Measurements from ENCODE around the gene QSOX1. TPM values are rescaled to one million over a fixed set of nuclear protein-coding genes. Genes with fewer than 3 reads are reported as not detected.
A peak's percentile ranks its signal among the peaks of the same experiment; 100 is the strongest.

The QSOX1 gene
- polyA plus RNA-seq, 3 donors from 2014 or later = 14.7 to 18.7 (median 15.8) TPM

DNA sequence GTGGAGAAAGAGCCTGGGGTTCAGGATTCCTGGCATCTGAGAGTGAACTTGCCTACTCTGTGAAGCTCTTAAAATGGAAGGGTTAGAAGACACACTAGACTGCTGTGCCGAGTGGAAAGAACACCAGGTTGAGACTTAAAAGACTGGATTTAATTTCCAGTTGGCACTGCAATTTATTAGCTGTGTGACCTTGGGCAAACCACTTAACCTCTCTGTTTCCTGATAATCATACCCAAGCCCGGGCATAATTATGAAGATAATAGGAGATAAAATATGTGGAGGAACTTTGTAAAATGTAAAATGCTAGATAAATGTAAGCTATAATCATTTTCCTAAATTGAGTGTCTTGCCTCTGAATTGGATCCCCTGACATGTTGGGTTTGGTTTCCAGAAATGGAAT lies 70.7 kb downstream of the QSOX1 start:
- H3K27me3 Mint-ChIP-seq (ENCODE audit: low read depth in 3 of 3) = peaks cover 10 to 35% (median 12%) of the 10 kb centered on the region in 3 donors
- peaks cover 0 to 2% (median 0%) of the 10 kb centered on the region in 6 donors for H3K9me3 Mint-ChIP-seq
- H3K27ac Mint-ChIP-seq = no peak overlapping the region
- H3K36me3 Mint-ChIP-seq = no peaks in the 10 kb centered on the region
- H3K4me3 Mint-ChIP-seq = no peak overlapping the region
- H3K4me1 Mint-ChIP-seq = peaks cover 10 to 11% of the 10 kb centered on the region in 2 donors
- DNase-seq = no peak

- H3K36me3 Mint-ChIP-seq = no peaks in the 10 kb centered on the region
- peaks cover 20% of the 10 kb centered on the region in 2 donors for H3K4me1 Mint-ChIP-seq
- peaks cover 16 to 40% (median 25%) of the 10 kb centered on the region in 3 donors for H3K27me3 Mint-ChIP-seq (ENCODE audit: low read depth in 3 of 3)
- peaks cover 0 to 2% (median 0%) of the 10 kb centered on the region in 6 donors for H3K9me3 Mint-ChIP-seq
- H3K4me3 Mint-ChIP-seq = peak overlapping the region; percentile 72 to 79 (median 75)
- no peak for DNase-seq
- no peak overlapping the region for H3K27ac Mint-ChIP-seq
These were observed 73.4 kb downstream of the QSOX1 start for GRCh38 chr1:180227861-180228647.

- DNase-seq = peak in 1 of 3 donors; percentile 18
- peaks cover 13 to 38% (median 27%) of the 10 kb centered on the region in 3 donors for H3K27me3 Mint-ChIP-seq (ENCODE audit: low read depth in 3 of 3)
- H3K27ac Mint-ChIP-seq = no peak overlapping the region
- H3K36me3 Mint-ChIP-seq = no peaks in the 10 kb centered on the region
- H3K4me1 Mint-ChIP-seq = peaks cover 21 to 23% of the 10 kb centered on the region in 2 donors
- peaks cover 0 to 2% (median 0%) of the 10 kb centered on the region in 6 donors for H3K9me3 Mint-ChIP-seq
- H3K4me3 Mint-ChIP-seq = peak overlapping the region; percentile 72 to 79 (median 75)
These were observed 74.2 kb downstream of the QSOX1 start for GRCh38 chr1:180228648-180229482.

DNA sequence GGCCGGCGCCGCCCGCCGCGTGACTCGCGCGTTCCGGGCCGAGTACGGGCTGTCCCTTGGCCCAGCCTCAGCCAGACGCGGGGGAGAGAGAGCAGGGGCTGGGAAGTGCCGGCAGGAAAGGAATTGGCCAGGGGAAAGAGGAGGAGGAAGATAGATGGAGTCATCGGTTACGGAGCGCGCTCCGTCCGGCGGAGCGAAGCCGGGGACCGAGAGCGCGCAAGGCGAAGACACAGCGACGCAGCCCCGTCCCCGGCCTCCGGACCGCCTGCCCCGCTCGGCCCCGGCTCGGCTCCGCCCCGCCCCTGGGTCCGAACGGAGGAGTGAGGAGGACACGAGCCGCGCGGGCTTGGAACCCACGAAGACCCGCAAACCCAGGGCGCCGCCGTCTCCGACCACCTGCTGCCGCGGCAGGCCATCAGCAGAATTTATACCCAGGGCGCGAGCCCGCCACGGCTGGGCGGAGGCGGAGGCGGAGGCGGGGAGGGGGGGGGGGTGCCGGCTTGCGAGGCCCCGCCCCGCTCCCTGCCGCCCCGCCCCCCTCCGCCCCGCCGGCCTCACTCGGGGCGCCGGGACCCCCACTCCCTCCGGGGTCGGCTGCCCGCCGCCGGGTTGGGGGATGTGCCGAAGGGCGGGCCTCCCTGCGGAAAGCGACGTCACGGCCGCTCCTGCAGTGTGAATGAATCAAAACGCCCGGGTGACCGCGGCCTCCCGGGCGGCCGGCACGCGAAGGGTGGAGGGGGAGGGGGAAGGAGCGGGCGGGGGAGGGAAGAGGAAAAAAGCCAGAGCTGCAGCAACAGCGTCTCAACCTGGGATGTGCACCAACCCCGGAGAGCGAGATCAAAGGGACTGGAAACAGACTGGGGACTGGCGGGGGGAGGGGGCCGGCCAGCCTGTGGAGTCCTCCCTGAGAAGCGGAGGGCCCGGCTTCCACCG lies 75.1 kb downstream of the QSOX1 start, which contains the start of gene LHX4:
LHX4 (plus strand) TSS at position 782 of the 933 bp plus-strand sequence. CDS start 266 bp downstream, outside the sequence.
- H3K9me3 Mint-ChIP-seq = peaks cover 0 to 2% (median 0%) of the 10 kb centered on the region in 6 donors
- no peak within 1 kb of the TSS for H3K27ac Mint-ChIP-seq
- peaks cover 26 to 30% of the 10 kb centered on the region in 2 donors for H3K4me1 Mint-ChIP-seq
- peak; percentile 23 to 36 (median 25) for DNase-seq
- H3K36me3 Mint-ChIP-seq = no peaks in the 10 kb centered on the region
- H3K4me3 Mint-ChIP-seq = peak within 1 kb of the TSS; percentile 75 to 85 (median 81)
- peaks cover 16 to 39% (median 34%) of the 10 kb centered on the region in 3 donors for H3K27me3 Mint-ChIP-seq (ENCODE audit: low read depth in 3 of 3)

DNA sequence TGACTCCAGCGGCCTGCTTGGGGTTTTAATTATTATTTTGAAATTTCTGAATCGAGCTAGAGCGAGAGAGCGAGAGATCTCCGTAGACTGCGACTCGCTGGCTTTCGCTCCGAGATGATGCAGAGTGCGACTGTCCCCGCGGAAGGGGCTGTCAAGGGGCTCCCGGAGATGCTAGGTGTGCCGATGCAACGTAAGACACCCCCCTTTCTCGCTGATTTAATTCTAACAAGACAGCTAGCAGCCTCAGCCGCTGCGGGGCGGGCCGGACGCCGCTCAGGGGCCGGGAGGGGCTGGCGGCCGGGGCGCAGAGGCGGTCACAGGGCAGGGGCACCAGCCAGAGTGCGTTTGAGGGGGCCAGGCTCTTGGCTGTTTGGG lies 75.7 kb downstream of the QSOX1 start:
- peaks cover 28 to 30% of the 10 kb centered on the region in 2 donors for H3K4me1 Mint-ChIP-seq
- peak overlapping the region; percentile 75 to 85 (median 81) for H3K4me3 Mint-ChIP-seq
- H3K27ac Mint-ChIP-seq = no peak overlapping the region
- DNase-seq = peak in 1 of 3 donors; percentile 21
- H3K36me3 Mint-ChIP-seq = no peaks in the 10 kb centered on the region
- peaks cover 0 to 2% (median 0%) of the 10 kb centered on the region in 6 donors for H3K9me3 Mint-ChIP-seq
- peaks cover 16 to 36% (median 35%) of the 10 kb centered on the region in 3 donors for H3K27me3 Mint-ChIP-seq (ENCODE audit: low read depth in 3 of 3)

GRCh38 chr1:180230791-180231505 lies 76.3 kb downstream of the QSOX1 start:
- Mint-ChIP-seq H3K4me1 (peaks cover 28 to 35% of the 10 kb centered on the region in 2 donors), H3K9me3 (peaks cover 0 to 2% (median 0%) of the 10 kb centered on the region in 6 donors), H3K36me3 (no peaks in the 10 kb centered on the region), H3K4me3 (peak overlapping the region; percentile 75 to 85 (median 81)), H3K27ac (no peak overlapping the region), H3K27me3 (ENCODE audit: low read depth in 3 of 3) (peaks cover 18 to 39% (median 37%) of the 10 kb centered on the region in 3 donors)
- DNase-seq = peak in 1 of 3 donors; percentile 22

DNA sequence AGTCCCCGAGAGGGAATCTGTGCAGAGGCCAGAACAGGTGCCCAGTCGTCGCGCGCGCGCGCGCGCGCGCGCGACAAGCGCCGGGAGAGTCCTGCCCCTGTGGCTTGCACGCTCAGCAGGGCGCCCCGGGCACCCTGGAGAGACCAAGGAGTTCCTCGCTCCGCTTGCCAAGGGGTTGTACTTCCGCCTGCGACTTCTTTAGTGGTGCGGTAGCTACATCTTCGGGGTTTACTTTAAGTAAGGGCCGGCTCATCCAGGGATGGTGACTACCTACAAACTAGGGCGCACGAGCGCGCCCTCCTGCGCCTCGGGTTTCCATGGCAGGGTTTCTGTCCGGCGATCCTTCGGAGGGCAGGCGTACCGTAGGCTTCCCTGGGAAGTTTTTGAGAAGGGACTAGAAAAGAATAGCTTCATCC lies 76.8 kb downstream of the QSOX1 start:
- H3K36me3 Mint-ChIP-seq = no peaks in the 10 kb centered on the region
- H3K4me1 Mint-ChIP-seq = peaks cover 28 to 37% of the 10 kb centered on the region in 2 donors
- DNase-seq = peak in 1 of 3 donors; percentile 14
- peak overlapping the region; percentile 54 to 72 (median 63) for H3K4me3 Mint-ChIP-seq
- H3K27me3 Mint-ChIP-seq (ENCODE audit: low read depth in 3 of 3) = peaks cover 19 to 41% (median 38%) of the 10 kb centered on the region in 3 donors
- no peaks in the 10 kb centered on the region for H3K9me3 Mint-ChIP-seq
- H3K27ac Mint-ChIP-seq = no peak overlapping the region

GRCh38 chr1:180231936-180232335 lies 77.3 kb downstream of the QSOX1 start:
- Mint-ChIP-seq H3K4me3 (peak overlapping the region; percentile 54 to 72 (median 63)), H3K27ac (no peak overlapping the region), H3K27me3 (ENCODE audit: low read depth in 3 of 3) (peaks cover 18 to 41% (median 34%) of the 10 kb centered on the region in 3 donors), H3K36me3 (no peaks in the 10 kb centered on the region), H3K9me3 (no peaks in the 10 kb centered on the region), H3K4me1 (peaks cover 28 to 37% of the 10 kb centered on the region in 2 donors)
- DNase-seq = no peak

DNA sequence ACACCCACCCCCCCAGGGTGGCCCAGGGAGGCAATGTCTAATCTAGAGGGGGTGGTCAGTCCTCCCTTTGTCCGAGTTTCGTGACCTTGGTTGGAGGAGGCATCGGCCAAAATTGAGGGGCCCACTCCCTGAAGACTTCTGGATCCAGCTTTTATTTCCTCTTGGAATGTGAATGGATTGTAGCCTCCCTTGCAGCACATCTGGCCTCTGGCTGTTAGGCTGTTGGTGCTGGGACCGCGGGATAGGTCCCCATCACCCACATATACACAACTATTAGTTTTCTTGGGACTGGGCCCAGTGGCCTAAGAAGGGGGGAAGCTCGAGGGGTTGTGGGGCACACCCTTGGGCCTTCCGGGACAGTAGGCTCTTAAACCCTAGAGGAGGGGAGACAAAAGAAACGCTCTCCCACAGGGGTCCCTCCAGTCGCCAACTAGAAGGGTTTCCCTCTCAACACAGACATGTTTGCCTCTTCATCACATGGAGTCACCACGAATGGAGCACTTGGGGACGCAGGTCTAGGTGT lies 77.9 kb downstream of the QSOX1 start:
- Mint-ChIP-seq H3K36me3 (no peaks in the 10 kb centered on the region), H3K4me3 (peak overlapping the region in 3 of 5 donors; percentile 62 to 72 (median 66)), H3K27ac (no peak overlapping the region), H3K4me1 (peaks cover 28 to 37% of the 10 kb centered on the region in 2 donors), H3K27me3 (ENCODE audit: low read depth in 3 of 3) (peaks cover 19 to 41% (median 37%) of the 10 kb centered on the region in 3 donors), H3K9me3 (no peaks in the 10 kb centered on the region)
- no peak for DNase-seq

DNA sequence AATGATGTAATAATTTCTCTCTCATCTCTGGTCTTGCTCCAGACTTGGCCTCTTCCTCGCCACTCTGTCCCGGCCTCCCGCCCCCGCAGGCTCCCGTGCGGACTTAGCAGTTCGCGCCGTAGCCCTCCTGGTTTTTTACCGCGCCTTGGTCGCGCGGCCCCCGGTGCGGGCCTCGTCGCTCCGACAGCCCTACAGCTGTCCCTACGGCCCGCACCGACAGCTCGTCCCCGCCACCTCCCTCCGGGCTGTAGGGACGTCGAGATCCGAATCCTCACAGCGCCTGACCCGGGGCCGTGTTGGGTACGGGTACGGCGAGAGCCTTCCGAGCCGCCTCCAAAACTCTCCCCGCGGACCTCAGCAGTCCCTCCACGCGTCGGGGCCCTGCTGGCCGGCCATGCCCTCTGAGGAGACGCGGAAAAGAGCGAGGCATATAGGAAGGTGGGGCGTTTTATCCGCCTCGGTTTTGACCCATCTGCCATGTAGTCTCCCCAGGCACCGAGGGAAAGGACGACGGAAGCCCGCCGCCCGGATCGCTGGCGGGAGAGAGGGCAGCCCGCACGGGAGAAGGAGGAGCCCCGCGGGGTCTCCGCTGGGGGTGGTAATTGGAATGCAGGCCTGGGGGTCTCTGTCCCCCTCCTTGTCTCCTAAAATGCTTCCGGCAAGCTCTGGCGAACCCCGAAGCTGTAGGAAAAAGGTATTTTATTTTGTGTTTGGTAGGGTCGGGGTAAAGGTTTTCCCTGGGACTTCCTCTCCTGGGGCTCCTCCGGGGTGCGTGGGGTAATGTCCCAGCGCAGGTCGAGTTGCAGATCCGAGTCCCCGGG lies 78.7 kb downstream of the QSOX1 start:
- Mint-ChIP-seq H3K27me3 (ENCODE audit: low read depth in 3 of 3) (peaks cover 20 to 44% (median 33%) of the 10 kb centered on the region in 3 donors), H3K27ac (no peak overlapping the region), H3K36me3 (no peaks in the 10 kb centered on the region), H3K9me3 (no peaks in the 10 kb centered on the region), H3K4me1 (peaks cover 25 to 32% of the 10 kb centered on the region in 2 donors), H3K4me3 (no peak overlapping the region)
- no peak for DNase-seq

- Mint-ChIP-seq H3K9me3 (no peaks in the 10 kb centered on the region), H3K4me3 (peak overlapping the region in 2 of 5 donors; percentile 21 to 48), H3K36me3 (no peaks in the 10 kb centered on the region), H3K27ac (no peak overlapping the region), H3K4me1 (peaks cover 18 to 26% of the 10 kb centered on the region in 2 donors), H3K27me3 (ENCODE audit: low read depth in 3 of 3) (peaks cover 22 to 50% (median 33%) of the 10 kb centered on the region in 3 donors)
- no peak for DNase-seq
These were observed 79.9 kb downstream of the QSOX1 start for GRCh38 chr1:180234369-180235076.
